Stimulated activated CD8-positive, alpha-beta memory T cell treated with anti-CD3 and anti-CD28 coated beads, Interleukin-7, amount 100 ng/mL, for 4 hours (primary cell): ENCODE data around the gene DAPL1.
"Not testable (repeated sequence)": the region's sequence is repeated elsewhere in the genome, so short reads cannot be mapped to it uniquely, and the experiment has no call there.

ENCODE experiments used
- DNase-seq, 2 donors: peaks; one replicate each; pipeline ENCODE4 v3.0.0-alpha.2; 2020; ENCODE audit warnings: low read depth in 2 of 2

DAPL1 gene

DNA sequence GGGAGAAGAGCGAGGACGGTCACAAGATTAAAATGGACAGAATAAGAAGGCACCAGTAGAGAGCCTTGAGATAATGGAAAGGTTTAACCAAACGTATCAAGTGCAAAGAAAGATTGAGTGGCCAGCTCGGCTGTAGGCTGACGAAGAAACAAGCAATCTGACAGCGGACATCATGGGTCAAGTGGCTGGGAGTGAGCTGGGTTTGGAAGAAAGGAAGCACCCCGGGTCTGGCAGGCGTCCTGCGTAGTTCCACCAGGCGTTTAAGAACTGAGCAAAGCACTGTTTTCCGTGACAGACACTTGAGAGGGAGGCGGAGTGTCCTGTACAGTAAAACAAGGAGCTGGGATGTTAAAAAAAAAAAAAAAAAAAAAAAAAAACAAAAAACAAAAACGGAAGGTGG, 27.1 kb downstream of the DAPL1 start:
- no peak for DNase-seq

DNA sequence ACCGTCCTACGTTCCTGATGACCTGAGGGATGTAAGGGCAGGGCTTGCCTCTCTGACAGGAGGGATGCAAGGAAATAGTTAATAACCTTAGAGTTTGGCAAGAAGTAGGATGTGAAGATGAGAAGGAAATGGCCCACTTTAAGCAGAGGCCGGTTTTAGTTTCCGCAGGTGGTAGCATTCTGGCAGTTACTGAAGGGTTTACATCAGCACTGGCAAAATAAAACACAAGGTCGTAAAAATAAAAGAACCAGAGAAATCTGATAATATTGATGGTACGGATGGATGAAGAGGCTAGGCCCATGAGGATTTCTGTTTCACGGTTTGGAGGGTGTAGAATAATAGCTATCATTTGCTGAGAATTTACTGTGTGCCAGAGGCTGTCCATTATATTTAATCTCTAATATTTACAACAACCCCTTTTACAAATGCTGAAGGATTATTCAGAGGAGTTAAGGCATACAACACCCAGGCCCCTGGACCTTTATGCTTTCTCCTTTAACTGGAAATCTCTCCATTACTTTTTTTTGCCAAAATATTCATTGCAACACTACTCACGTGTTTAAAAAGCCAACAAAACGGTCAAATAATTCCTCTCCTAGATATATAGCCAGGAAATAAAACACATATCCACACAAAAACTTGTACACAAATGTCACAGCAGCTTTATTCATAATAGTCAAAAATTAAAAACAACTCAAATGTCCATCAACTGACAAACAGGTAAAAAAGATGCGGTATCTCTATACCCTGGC, 28.5 kb downstream of the DAPL1 start:
- DNase-seq, result no peak

DNA sequence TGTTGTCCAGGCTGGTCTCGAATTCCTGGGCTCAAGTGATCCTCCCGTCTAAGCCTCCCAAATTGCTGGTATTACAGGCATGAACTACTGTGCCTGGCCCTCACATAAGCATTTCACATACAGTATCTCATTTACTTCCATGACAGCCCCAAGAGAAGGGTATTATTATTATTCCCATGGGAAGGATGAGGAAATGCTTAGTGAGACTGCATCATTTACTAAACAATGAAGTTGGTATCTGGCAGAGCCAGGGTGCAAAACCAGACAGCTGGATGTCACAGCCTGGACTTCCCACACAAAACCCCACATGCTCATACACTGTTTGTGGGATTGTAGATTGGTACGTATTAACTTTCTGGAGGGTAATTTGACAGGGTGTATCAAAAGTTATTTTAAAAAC, 29.9 kb downstream of the DAPL1 start:
- DNase-seq, result no peak

DNA sequence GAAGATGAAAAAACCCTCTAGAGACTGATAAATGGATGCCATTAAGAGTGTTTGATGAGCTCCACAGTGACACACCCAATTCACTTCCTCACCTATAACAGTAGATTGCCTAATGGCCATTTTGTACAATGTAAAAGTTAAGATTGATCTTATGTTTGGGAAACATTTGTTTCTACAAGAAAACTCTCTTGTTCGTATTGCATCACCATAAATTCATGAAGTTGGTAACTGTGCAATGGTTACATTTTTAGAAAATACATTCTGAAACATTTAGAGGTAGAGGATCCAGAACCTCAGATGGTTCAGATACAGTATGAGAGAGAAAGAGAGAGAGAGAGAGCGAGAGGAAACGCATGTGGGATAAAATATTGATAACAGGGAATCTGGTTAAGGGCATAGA, 31.8 kb downstream of the DAPL1 start:
- no peak for DNase-seq

DNA sequence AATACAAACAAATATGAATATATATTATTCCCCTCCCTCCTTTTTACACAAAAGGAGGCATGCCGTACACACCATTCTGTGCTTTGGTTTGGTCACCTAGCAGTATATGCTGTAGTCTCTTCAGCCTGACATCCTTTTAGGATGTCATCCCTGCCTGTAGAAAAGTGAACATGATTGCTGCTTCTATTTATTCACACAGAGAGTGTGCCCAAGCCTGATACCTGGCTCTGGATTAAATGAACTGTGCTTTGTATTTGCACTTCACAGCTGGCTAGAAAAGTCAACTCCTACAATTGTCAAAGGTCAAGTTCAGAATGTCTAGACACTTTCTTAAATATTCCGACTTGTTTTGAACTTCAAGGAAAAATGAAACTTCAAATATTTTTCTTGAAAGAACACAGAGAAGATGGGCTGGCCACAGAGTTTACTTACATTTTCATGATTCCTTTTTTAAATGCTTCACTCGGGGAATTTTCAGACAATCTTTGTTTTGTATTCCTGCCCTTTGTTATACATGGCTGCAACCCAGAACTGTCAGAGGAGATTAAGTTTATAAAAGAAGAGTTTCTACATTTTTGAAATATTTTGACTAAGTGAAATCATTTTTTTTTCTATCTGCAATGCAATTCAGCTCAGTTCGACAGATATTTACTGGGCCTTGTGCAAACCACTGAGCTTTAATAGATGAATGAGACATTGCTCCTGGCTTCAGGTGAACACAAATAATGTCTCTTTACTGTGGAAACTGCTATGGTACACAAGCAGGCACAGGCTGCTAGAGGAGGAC, 33.5 kb downstream of the DAPL1 start:
- DNase-seq, result no peak

DNA sequence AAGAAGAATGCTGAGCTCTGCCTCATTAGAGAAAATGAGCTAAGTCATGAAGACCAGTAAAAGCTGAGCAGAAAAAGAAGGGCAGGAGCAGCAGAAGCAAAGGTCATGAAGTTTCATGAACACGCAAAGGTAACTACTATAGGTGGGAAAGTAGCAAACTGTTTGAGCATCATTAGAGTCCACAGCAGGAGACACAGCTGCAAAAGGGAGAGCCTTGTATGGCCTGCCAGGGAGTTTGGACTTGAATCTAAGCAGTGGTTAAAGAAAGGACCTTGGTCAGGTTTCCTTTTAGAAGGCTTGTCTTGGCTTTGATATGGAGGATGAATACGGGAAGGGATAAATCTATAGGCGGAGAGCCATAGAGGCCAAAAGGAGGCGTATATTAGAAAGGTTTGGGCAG, 34.0 kb downstream of the DAPL1 start:
- no peak for DNase-seq

DNA sequence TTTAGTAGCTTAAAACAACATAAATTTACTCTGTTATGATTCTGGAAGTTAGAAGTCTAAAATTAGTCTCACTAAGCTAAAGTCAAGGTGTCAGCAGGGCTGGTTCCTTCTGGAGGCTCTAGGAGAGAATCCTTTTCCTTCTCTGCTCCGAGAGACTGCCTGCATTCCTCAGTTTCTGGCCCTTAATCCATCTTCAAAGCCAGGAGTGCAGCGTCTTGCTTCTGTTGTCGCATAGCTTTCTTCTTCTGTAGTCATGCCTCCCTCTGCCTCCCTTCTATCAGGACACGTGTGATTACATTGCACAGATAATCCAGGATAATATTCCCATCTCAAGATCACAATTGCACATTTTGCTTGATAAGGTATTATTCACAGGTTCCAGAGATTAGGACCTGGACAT, 35.1 kb downstream of the DAPL1 start:
- no peak for DNase-seq

DNA sequence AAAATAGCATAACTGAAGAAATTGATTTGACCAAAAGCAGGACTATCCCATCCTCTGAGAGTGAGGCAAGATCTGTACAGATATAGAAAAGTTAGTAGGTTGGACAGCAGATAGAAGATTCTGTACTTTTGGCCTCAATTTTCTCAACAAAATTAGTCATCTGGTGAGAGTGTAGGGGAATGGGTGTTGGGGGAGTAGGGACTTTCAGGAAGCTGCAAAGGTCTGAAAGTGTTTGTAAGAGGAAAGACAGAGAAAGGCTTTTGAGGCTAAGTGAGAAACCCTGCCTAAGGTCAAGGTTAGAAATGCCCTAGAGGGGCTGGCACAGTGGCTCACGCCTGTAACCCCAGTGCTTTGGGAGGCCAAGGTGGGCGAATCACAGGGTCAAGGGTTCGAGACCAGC, 40.3 kb downstream of the DAPL1 start:
- no peak for DNase-seq

DNA sequence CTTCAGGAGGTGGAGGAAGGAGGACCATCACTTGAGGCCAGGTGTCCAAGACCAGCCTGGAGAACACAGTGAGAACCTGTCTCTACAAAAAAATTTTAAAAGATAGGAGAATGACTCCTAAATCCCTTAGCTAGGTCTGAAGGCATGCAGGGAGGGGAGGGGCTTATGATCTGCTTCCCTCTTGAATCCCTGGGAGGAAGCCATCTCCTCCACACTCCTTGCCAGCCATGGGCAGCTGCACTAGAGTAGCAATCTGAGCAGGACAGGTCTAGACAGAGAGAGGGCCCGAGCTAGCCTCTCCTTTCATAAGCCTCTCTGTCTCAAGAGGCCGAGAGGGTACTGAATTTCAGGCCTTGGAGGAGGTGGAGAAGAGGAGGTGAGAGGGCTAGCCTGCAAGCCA, 42.5 kb downstream of the DAPL1 start:
- no peak for DNase-seq

DNA sequence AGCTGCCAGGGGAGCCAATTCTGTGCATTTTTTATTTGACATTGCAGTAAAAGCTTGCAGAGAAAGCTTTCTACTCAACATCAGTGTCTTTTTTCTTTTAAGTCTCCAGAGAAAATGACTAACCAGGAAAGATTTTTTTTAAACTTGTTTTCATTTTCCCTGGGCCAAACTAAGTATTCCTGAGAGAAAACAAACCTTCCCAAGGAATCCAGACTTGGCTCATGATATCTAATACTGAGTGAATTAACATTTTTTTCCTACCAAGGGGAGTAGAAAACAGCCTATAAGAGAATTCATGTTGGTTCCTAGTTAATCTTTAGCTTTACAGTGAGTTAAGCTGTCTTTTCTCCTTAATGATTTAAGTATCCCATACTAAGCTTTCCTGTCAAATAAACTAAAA, 46.7 kb downstream of the DAPL1 start:
- DNase-seq, result no peak

DNA sequence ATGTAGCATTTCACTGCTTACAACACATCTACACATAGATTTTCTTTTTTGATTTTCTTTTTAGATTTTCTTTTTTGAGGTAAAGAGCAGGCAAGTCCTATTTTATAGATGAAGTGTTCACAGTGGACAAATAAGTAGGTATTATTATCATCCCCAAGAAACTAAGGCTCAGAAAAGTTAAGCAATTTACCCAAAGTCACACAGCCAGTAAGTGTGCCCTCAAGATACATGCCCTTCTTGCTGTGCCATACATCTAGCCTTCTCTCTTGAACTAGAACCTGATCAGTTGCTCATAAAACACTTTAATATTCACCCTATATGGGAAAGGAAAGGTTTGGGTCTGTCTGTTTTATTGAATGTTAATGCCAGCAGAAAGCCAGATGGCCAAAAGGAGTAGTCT, 50.3 kb downstream of the DAPL1 start:
- DNase-seq, result no peak

DNA sequence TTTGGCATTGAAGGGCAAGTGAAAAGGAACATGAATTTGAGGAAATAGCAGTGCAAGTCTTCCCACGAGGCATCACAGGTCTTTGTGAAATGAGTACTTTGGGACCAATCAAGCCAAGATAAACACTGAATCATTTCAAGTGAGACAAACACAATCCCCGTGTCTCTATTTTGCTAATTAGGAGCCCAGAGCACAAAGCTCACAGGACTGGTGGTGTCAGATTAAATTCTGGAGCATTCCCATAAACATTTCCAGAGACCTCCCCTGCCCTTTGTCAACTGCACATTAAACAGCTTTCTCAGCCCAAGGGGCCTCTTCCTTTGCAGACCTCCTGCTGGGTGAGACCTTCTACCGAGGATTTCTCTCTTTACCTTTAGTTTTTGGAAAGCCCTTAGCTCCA, 50.7 kb downstream of the DAPL1 start:
- no peak for DNase-seq

DNA sequence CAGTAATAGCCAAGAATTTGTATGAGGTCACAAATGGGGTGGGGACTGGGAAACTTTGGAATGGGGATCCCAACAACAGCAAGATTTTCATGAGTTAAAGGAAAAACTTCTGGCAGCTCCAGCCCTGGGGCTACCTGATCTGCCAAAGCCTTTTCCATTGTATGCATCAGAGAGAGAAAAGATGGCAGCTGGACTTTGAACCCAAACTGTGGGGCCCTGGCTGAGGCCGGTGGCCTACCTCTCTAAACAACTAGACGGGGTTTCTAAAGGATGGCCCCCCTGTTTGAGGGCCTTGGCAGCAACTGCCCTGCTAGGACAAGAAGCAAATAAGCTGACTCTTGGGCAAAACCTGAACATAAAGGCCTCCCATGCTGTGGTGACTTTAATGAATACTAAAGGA, 52.4 kb downstream of the DAPL1 start:
- DNase-seq, result not testable (repeated sequence)

DNA sequence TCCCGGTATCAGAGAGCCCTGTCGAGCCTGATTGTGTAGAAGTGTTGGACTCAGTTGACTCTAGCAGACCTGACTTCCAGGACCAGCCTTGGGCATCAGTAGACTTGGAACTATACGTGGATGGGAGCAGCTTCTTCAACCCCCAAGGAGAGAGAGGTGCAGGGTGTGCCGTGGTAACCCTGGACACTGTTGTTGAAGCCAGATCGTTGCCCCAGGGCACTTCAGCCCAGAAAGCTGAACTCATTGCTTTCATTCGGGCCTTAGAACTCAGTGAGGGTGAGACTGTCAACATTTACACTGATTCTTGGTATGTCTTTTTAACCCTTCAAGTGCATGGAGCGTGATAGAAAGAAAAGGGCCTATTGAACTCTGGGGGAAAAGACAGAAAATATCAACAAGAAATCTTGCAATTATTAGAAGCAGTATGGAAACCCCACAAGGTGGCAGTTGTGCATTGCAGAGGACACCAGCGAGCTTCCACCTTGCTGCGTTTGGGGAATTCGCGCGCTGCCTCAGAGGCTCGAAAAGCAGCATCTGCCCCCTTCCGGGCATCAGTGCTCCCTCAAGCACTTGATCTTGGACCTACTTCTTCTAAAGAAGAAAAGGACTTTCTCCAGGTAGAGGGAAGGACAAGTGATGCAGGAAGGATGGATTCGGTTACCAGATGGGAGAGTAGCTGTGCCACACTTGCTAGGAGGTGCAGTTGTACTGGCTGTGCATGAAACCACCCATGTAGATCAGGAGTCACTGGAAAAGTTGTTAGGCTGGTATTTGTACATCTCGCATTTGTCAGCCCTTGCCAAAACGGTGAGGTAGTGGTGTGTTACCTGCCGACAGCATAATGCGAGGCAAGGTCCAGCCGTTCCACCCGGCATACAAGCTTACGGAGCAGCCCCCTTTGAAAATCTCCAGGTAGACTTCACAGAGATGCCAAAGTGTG, 53.2 kb downstream of the DAPL1 start:
- DNase-seq, result not testable (repeated sequence)

DNA sequence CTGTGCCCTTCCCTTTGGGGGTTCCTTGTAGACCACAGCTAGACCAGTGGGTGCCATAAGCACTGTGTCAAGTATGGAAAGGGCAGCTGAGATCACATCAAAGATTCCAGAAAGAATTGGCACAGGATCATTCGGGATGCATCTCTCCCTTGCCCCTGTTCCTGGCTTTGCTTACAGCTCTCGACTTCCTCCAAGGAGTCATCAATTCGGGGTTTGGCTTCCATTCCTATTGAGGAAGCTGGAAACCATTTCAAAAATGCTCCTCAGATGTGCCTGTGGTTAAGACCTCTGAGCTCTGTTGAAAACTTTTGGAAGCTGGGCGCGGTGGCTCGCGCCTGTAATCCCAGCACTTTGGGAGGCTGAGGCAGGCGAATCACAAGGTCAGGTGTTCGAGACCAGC, 65.1 kb downstream of the DAPL1 start:
- not testable (repeated sequence) for DNase-seq

DNA sequence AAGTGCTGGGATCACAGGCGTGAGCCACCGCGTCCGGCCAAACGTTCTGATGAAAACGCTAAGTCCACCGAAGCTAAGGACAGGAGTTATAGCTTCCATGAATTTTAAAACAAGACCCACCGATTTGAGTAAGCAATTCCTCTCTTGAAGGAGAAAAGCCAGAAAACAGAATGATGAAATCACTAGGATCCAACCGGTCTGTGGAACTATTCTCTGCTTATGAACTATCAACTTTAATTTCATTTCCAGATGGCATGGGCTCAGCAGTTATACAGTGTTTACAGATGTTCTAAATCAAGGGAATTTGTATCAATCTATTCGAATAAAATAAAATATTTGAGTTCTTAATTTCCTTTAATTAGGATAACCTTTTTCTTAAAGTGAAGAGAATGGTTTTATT, 66.5 kb downstream of the DAPL1 start:
- not testable (repeated sequence) for DNase-seq

DNA sequence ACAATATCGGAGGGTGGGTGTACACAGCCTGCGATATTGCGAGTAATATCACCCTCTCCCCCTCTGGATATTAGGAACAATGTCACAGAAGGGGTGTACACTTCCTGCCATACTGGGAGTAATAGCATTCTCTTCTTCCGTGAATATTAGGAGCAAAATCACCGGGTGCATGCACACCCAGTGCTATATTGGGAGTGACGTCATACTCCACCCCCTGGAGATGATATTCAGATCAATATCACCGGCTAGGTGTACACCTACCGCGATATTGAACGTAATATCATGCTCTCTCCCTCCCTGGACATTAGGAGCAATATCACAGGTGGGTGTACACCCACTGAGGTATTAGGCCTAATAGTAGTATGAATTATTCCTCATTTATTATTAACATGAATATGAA, 70.4 kb downstream of the DAPL1 start:
- DNase-seq, result not testable (repeated sequence)
